ENCODE measurements around the gene WWOX. TPM values are rescaled to one million over a fixed set of nuclear protein-coding genes. Genes with fewer than 3 reads are reported as not detected.
A peak's percentile ranks its signal among the peaks of the same experiment; 100 is the strongest.

The WWOX gene
- polyA plus RNA-seq, 2 of the 4 experiments (the other 2 are of a cell fraction) = 16.0 to 17.2 TPM

- no peak for ATAC-seq
- no peaks in the 10 kb centered on the region for H3K9me3 ChIP-seq
- H3K4me3 ChIP-seq = no peak overlapping the region
- no peak for FAIRE-seq
- TF ChIP-seq CHD4 (IDR thresholded peaks at IDR 0.05; ENCODE audit: borderline replicate concordance) (no peak), EHMT2 (IDR thresholded peaks at IDR 0.05; ENCODE audit: low read depth) (no peak), TFCP2L1 (CRISPR knock-in tag; IDR thresholded peaks at IDR 0.05) (no peak), NFE2L2 (conservative IDR thresholded peaks at IDR 0.05; ENCODE audit: low read length) (no peak), USF2 (IDR thresholded peaks at IDR 0.05) (no peak), JUNB (IDR thresholded peaks at IDR 0.05) (no peak), CHD2 (IDR thresholded peaks at IDR 0.05; ENCODE audit: low read length, partially characterized antibody) (no peak), PHF8 (IDR thresholded peaks at IDR 0.05; ENCODE audit: borderline replicate concordance, low read depth) (no peak), SMC3 (IDR thresholded peaks at IDR 0.05) (no peak), CEBPB (IDR thresholded peaks at IDR 0.05) (no peak), FOSL2 (IDR thresholded peaks at IDR 0.05) (no peak), FOSL2 (CRISPR knock-in tag; IDR thresholded peaks at IDR 0.05) (no peak), HDAC2 (IDR thresholded peaks at IDR 0.05) (no peak), BHLHE40 (IDR thresholded peaks at IDR 0.05; ENCODE audit: low read depth, low read length) (no peak), ESRRA (IDR thresholded peaks at IDR 0.05; ENCODE audit: borderline replicate concordance, low read length) (no peak), GATA3 (IDR thresholded peaks at IDR 0.05; ENCODE audit: borderline replicate concordance) (no peak)
- TF ChIP-seq, protein P1, sequence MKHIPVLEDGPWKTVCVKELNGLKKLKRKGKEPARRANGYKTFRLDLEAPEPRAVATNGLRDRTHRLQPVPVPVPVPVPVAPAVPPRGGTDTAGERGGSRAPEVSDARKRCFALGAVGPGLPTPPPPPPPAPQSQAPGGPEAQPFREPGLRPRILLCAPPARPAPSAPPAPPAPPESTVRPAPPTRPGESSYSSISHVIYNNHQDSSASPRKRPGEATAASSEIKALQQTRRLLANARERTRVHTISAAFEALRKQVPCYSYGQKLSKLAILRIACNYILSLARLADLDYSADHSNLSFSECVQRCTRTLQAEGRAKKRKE (CRISPR knock-in tag; IDR thresholded peaks at IDR 0.05; ENCODE audit: low read depth) = no peak
- TF ChIP-seq, protein P2, sequence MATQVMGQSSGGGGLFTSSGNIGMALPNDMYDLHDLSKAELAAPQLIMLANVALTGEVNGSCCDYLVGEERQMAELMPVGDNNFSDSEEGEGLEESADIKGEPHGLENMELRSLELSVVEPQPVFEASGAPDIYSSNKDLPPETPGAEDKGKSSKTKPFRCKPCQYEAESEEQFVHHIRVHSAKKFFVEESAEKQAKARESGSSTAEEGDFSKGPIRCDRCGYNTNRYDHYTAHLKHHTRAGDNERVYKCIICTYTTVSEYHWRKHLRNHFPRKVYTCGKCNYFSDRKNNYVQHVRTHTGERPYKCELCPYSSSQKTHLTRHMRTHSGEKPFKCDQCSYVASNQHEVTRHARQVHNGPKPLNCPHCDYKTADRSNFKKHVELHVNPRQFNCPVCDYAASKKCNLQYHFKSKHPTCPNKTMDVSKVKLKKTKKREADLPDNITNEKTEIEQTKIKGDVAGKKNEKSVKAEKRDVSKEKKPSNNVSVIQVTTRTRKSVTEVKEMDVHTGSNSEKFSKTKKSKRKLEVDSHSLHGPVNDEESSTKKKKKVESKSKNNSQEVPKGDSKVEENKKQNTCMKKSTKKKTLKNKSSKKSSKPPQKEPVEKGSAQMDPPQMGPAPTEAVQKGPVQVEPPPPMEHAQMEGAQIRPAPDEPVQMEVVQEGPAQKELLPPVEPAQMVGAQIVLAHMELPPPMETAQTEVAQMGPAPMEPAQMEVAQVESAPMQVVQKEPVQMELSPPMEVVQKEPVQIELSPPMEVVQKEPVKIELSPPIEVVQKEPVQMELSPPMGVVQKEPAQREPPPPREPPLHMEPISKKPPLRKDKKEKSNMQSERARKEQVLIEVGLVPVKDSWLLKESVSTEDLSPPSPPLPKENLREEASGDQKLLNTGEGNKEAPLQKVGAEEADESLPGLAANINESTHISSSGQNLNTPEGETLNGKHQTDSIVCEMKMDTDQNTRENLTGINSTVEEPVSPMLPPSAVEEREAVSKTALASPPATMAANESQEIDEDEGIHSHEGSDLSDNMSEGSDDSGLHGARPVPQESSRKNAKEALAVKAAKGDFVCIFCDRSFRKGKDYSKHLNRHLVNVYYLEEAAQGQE (IDR thresholded peaks at IDR 0.05) = no peak
- TF ChIP-seq, protein P3, sequence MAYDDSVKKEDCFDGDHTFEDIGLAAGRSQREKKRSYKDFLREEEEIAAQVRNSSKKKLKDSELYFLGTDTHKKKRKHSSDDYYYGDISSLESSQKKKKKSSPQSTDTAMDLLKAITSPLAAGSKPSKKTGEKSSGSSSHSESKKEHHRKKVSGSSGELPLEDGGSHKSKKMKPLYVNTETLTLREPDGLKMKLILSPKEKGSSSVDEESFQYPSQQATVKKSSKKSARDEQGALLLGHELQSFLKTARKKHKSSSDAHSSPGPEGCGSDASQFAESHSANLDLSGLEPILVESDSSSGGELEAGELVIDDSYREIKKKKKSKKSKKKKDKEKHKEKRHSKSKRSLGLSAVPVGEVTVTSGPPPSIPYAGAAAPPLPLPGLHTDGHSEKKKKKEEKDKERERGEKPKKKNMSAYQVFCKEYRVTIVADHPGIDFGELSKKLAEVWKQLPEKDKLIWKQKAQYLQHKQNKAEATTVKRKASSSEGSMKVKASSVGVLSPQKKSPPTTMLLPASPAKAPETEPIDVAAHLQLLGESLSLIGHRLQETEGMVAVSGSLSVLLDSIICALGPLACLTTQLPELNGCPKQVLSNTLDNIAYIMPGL (CRISPR knock-in tag; IDR thresholded peaks at IDR 0.05; ENCODE audit: borderline replicate concordance) = no peak
- ChIA-PET POLR2A (no interaction called here), CTCF (no interaction called here)
- H3K4me2 ChIP-seq = no peak overlapping the region
- H3K4me1 ChIP-seq = no peaks in the 10 kb centered on the region
- no peak overlapping the region for H3K27ac ChIP-seq
- peak in 1 of 2 experiments; percentile 4 for DNase-seq (ENCODE audit: low read depth in 1 of 2, low spot score in 1 of 2)
These were observed 477.5 kb downstream of the WWOX start for GRCh38 chr16:78576941-78577340.

- CTCF ChIA-PET = no interaction called here
- no peaks in the 10 kb centered on the region for H3K4me1 ChIP-seq
- POLR2A ChIA-PET = no interaction called here
- no peak for TF ChIP-seq KDM1A (IDR thresholded peaks at IDR 0.05; ENCODE audit: low read depth)
- no peak for TF ChIP-seq ZSCAN20 (CRISPR knock-in tag; IDR thresholded peaks at IDR 0.05)
- no peak for TF ChIP-seq RFX5 (IDR thresholded peaks at IDR 0.05)
- TF ChIP-seq JUN (IDR thresholded peaks at IDR 0.05) = no peak
- TF ChIP-seq HOXB13 (CRISPR knock-in tag; IDR thresholded peaks at IDR 0.05; ENCODE audit: low read depth) = no peak
- TF ChIP-seq TP53 (CRISPR knock-in tag; IDR thresholded peaks at IDR 0.05) = no peak
- no peak for TF ChIP-seq SMC3 (IDR thresholded peaks at IDR 0.05)
- TF ChIP-seq, protein P4, sequence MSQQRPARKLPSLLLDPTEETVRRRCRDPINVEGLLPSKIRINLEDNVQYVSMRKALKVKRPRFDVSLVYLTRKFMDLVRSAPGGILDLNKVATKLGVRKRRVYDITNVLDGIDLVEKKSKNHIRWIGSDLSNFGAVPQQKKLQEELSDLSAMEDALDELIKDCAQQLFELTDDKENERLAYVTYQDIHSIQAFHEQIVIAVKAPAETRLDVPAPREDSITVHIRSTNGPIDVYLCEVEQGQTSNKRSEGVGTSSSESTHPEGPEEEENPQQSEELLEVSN (IDR thresholded peaks at IDR 0.05; ENCODE audit: borderline replicate concordance, low read depth) = no peak
- TF ChIP-seq HDAC2 (IDR thresholded peaks at IDR 0.05) = no peak
- TF ChIP-seq, protein P3 (CRISPR knock-in tag; IDR thresholded peaks at IDR 0.05; ENCODE audit: borderline replicate concordance) = no peak
- TF ChIP-seq EHMT2 (IDR thresholded peaks at IDR 0.05; ENCODE audit: low read depth) = no peak
- TF ChIP-seq RARB (CRISPR knock-in tag; IDR thresholded peaks at IDR 0.05) = no peak
- no peak for TF ChIP-seq ESRRA (IDR thresholded peaks at IDR 0.05; ENCODE audit: borderline replicate concordance, low read length)
- TF ChIP-seq MAZ (IDR thresholded peaks at IDR 0.05; ENCODE audit: borderline replicate concordance, low read depth, low read length) = no peak
- no peak for TF ChIP-seq BHLHE40 (IDR thresholded peaks at IDR 0.05; ENCODE audit: low read depth, low read length)
- TF ChIP-seq ZFP36 (IDR thresholded peaks at IDR 0.05; ENCODE audit: borderline replicate concordance, partially characterized antibody) = no peak
- TF ChIP-seq EP300 (IDR thresholded peaks at IDR 0.05) = no peak
- TF ChIP-seq JUNB (IDR thresholded peaks at IDR 0.05) = no peak
- no peak overlapping the region for H3K4me3 ChIP-seq
- WGBS (ENCODE audit: missing lambda C conversion rate) = 74% methylated on average over 6 of the region's 6 CpGs
- H3K9me3 ChIP-seq = no peaks in the 10 kb centered on the region
- no peak for DNase-seq (ENCODE audit: low read depth in 1 of 2, low spot score in 1 of 2)
- ATAC-seq = no peak
- no peak overlapping the region for H3K27ac ChIP-seq
- H3K4me2 ChIP-seq = no peak overlapping the region
- FAIRE-seq = no peak
These were observed 478.2 kb downstream of the WWOX start for GRCh38 chr16:78577630-78578029.
